8988T (cell line): Measurements from ENCODE around the gene EPHA3.

Experiments
- DNase-seq: peaks from one replicate; pipeline ENCODE4 v3.0.0; 2011

Gene EPHA3

GRCh38 chr3:89474333-89475130 is 367.1 kb downstream of the EPHA3 start:
- no peak for DNase-seq

GRCh38 chr3:89488800-89489580 is 381.6 kb downstream of the EPHA3 start:
- DNase-seq, result no peak

- no peak for DNase-seq
Observed at GRCh38 chr3:89490129-89490528, 382.7 kb downstream of the EPHA3 start.

- no peak for DNase-seq
Observed at GRCh38 chr3:89494734-89495133, 387.3 kb downstream of the EPHA3 start.

GRCh38 chr3:89503891-89504391 is 396.5 kb downstream of the EPHA3 start:
- no peak for DNase-seq

GRCh38 chr3:89504432-89504831 is 397.0 kb downstream of the EPHA3 start:
- no peak for DNase-seq

- DNase-seq, result no peak
Observed at GRCh38 chr3:89506462-89507103, 399.2 kb downstream of the EPHA3 start.

- no peak for DNase-seq
Observed at GRCh38 chr3:89521328-89521727, 413.9 kb downstream of the EPHA3 start.

- DNase-seq, result no peak
Observed at GRCh38 chr3:89522155-89522554, 414.7 kb downstream of the EPHA3 start.

GRCh38 chr3:89525609-89526008 is 418.2 kb downstream of the EPHA3 start:
- no peak for DNase-seq

GRCh38 chr3:89527736-89528305 is 420.4 kb downstream of the EPHA3 start:
- no peak for DNase-seq
